Upper lobe of left lung (tissue), 4 donors: Measurements from ENCODE around the gene TLK2.

Source experiments
- CTCF ChIP-seq, 6 experiments: fragments of 450-650 bp in 4 of 6; fragments of 200-600 bp in 2 of 6; sonication (generic) in 2 of 6; IDR thresholded peaks; one replicate each; pipeline ENCODE4 v1.5.1; 2016 to 2019; ENCODE audit warnings: antibody characterized with exemption in 6 of 6
- POLR2A ChIP-seq, 4 donors: fragments of 450-650 bp; IDR thresholded peaks; one replicate each; pipeline ENCODE4 v1.5.1; 2016 to 2017; ENCODE audit warnings: antibody characterized with exemption in 4 of 4, mild to moderate bottlenecking in 2 of 4
- POLR2AphosphoS5 ChIP-seq, 2 donors: sonication (generic); formaldehyde crosslinking; IDR thresholded peaks; one replicate each; pipeline ENCODE4 v1.5.1; 2017; ENCODE audit warnings: antibody characterized with exemption in 2 of 2

- TF ChIP-seq CTCF (IDR thresholded peaks at IDR 0.05) (no peak), POLR2AphosphoS5 (IDR thresholded peaks at IDR 0.05) (no peak), POLR2A (IDR thresholded peaks at IDR 0.05) (no peak)
Measured at GRCh38 chr17:62648956-62649294, 170.3 kb downstream of the TLK2 start.
